NB4 (cell line): ENCODE results near the gene CAMKK1.

Source experiments
- CTCF ChIP-seq: IDR thresholded peaks from one replicate; pipeline ENCODE4 v1.5.1; 2012; ENCODE audit warnings: low read depth, low read length
- POLR2A ChIP-seq: IDR thresholded peaks from 2 replicates; pipeline ENCODE4 v1.6.1; 2011; ENCODE audit warnings: mild to moderate bottlenecking; ENCODE audit not compliant: insufficient read length; ENCODE audit errors: extremely low read depth

- TF ChIP-seq POLR2A (no peak), CTCF (no peak)
Measured at GRCh38 chr17:3845291-3845620, 47.6 kb downstream of the CAMKK1 start.
